HepG2 (cell line): ENCODE measurements around the gene ATP1B2. TPM values are rescaled to one million over a fixed set of nuclear protein-coding genes. Genes with fewer than 3 reads are reported as not detected.

Experiments used
- ATF2 ChIP-seq: sonication (generic); formaldehyde crosslinking; IDR thresholded peaks from 2 replicates; pipeline ENCODE4 v1.4.0; 2020; ENCODE audit warnings: missing genetic modification reagents
- ATF7 ChIP-seq, 2 experiments: fragments of 450-650 bp in 1 of 2; sonication (generic) in 1 of 2; formaldehyde crosslinking in 1 of 2; IDR thresholded peaks; 2 replicates each; pipeline versions ENCODE4 v1.4.0 to v1.6.1; 2016 to 2020; ENCODE audit warnings: antibody characterized with exemption in 1 of 2, mild to moderate bottlenecking in 1 of 2, missing genetic modification reagents in 1 of 2
- BCLAF1 ChIP-seq: fragments of 450-650 bp; IDR thresholded peaks from 2 replicates; pipeline ENCODE4 v1.6.1; 2017; ENCODE audit warnings: mild to moderate bottlenecking
- HMGA1 ChIP-seq: sonication (generic); formaldehyde crosslinking; conservative IDR thresholded peaks from 2 replicates; pipeline ENCODE4 v1.4.0; 2020; ENCODE audit warnings: missing genetic modification reagents
- HOMEZ ChIP-seq: IDR thresholded peaks from 2 replicates; pipeline ENCODE4 v1.6.1; 2016; ENCODE audit warnings: low read depth
- MZF1 ChIP-seq: sonication (generic); formaldehyde crosslinking; IDR thresholded peaks from 2 replicates; pipeline ENCODE4 v1.8.1; 2023; ENCODE audit warnings: mild to moderate bottlenecking, missing genetic modification reagents, borderline replicate concordance
- PHF21A ChIP-seq: sonication (generic); formaldehyde crosslinking; IDR thresholded peaks from 2 replicates; pipeline ENCODE4 v1.5.0; 2020; ENCODE audit warnings: mild to moderate bottlenecking, missing genetic modification reagents
- SNAPC4 ChIP-seq: sonication (generic); formaldehyde crosslinking; IDR thresholded peaks from 2 replicates; pipeline ENCODE4 v1.4.0; 2020; ENCODE audit warnings: mild to moderate bottlenecking, missing genetic modification reagents
- TRAFD1 ChIP-seq: sonication (generic); formaldehyde crosslinking; IDR thresholded peaks from 2 replicates; pipeline ENCODE4 v1.5.1; 2020; ENCODE audit warnings: missing genetic modification reagents, mild to moderate bottlenecking, borderline replicate concordance
- TSC22D2 ChIP-seq: sonication (generic); formaldehyde crosslinking; IDR thresholded peaks from 2 replicates; pipeline ENCODE4 v1.5.1; 2020; ENCODE audit warnings: missing genetic modification reagents, mild to moderate bottlenecking, borderline replicate concordance
- polyA plus RNA-seq, 8 experiments: library from polyadenylated mRNA; depleted of rRNA in 3 of 8; stranded (reverse) in 7 of 8; unstranded in 1 of 8; fragments of >200 nt; fragmentation: Illumina TruSeq in 4 of 8; extraction: Trizol in 4 of 8; gene quantifications; 2 replicates each; pipeline versions ENCODE4 v1.2.1 to v1.2.3, GENCODE V29; 2011 to 2016; ENCODE audit warnings: low read depth in 4 of 8, missing spikeins in 1 of 8, mixed read lengths in 1 of 8; ENCODE audit not compliant: insufficient read depth in 1 of 8
- total RNA-seq, 5 experiments: library from RNA; depleted of rRNA; stranded (reverse); fragments of >200 nt; fragmentation: Illumina TruSeq; extraction: Trizol; gene quantifications; 2 replicates each; pipeline ENCODE4 v1.2.3, GENCODE V29; 2016; ENCODE audit warnings: low read depth in 1 of 5

The ATP1B2 gene
- total and polyA plus RNA-seq, 2 of the 13 experiments (the other 11 are each of a cell fraction or from before 2014, with no cell fraction given) = not detected

GRCh38 chr17:7627250-7628121 is 23.2 kb upstream of the ATP1B2 start, which contains the start of gene SAT2 (continued):
- TF ChIP-seq SNAPC4 (CRISPR knock-in tag) (no peak), BCLAF1 (no peak), ATF7 (IDR thresholded peaks at IDR 0.05) (no peak), ATF7 (CRISPR knock-in tag; IDR thresholded peaks at IDR 0.05) (no peak), TSC22D2 (0 out of 2 replicates have a peak, but pooled peaks have one; percentile 47), ATF2 (CRISPR knock-in tag) (no peak), HMGA1 (CRISPR knock-in tag) (no peak), PHF21A (CRISPR knock-in tag) (peak; percentile 86), TRAFD1 (CRISPR knock-in tag) (no peak), HOMEZ (CRISPR knock-in tag) (peak; percentile 37; the same call in 1 of the 2 replicates), MZF1 (no peak; the same call in 1 of the 2 replicates)
